HCT116 (cell line): ENCODE results near the gene PARP9.

Source experiments
- CTCF ChIP-seq, 3 experiments: fragments of 200-600 bp in 1 of 3; sonication (generic) in 1 of 3; IDR thresholded peaks in 2 of 3; conservative IDR thresholded peaks in 1 of 3; 2 replicates each; pipeline ENCODE4 v1.5.1; 2012 to 2017; ENCODE audit warnings: low read depth in 2 of 3, low read length in 2 of 3, antibody characterized with exemption in 1 of 3, borderline replicate concordance in 1 of 3, control low read depth in 1 of 3, mild to moderate bottlenecking in 1 of 3, mixed read lengths in 1 of 3, mixed run types in 1 of 3, moderate library complexity in 1 of 3; ENCODE audit not compliant: insufficient read depth in 1 of 3
- TF ChIP-seq, protein P1 (sequence below): IDR thresholded peaks from 2 replicates; pipeline ENCODE4 v1.6.1; 2012; ENCODE audit warnings: low read depth

DNA sequence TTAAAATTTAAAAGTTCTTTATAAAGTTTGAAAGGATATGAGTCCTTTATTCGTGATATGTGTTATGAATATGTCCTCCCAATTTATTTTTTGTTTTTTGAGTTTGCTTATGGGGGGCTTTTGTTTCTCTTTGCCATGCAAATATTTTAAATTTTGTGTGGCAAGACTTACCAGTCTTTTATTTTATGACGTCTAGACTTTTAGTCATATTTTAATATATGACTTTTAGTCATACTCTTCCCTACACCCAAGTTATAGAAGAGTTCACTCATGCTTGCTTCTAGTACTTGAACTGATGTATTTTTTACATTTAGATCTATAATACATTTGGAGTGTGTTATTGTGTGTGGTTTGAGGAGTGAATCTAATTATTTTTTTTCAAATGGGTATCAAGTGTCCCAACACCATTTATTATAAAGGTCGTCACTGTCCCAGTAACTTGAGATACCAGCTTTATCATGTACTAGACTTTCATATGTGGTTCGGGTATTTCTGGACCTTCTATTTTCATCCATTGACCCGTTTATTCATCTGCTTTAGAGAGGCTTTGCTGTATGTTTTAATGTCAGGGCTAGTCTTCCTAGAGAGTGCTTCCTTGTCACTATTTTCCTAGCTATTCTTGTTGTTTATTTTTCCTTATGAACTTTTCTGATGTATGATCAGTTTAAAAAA lies 14.1 kb upstream of the PARP9 start:
- TF ChIP-seq, protein P1, sequence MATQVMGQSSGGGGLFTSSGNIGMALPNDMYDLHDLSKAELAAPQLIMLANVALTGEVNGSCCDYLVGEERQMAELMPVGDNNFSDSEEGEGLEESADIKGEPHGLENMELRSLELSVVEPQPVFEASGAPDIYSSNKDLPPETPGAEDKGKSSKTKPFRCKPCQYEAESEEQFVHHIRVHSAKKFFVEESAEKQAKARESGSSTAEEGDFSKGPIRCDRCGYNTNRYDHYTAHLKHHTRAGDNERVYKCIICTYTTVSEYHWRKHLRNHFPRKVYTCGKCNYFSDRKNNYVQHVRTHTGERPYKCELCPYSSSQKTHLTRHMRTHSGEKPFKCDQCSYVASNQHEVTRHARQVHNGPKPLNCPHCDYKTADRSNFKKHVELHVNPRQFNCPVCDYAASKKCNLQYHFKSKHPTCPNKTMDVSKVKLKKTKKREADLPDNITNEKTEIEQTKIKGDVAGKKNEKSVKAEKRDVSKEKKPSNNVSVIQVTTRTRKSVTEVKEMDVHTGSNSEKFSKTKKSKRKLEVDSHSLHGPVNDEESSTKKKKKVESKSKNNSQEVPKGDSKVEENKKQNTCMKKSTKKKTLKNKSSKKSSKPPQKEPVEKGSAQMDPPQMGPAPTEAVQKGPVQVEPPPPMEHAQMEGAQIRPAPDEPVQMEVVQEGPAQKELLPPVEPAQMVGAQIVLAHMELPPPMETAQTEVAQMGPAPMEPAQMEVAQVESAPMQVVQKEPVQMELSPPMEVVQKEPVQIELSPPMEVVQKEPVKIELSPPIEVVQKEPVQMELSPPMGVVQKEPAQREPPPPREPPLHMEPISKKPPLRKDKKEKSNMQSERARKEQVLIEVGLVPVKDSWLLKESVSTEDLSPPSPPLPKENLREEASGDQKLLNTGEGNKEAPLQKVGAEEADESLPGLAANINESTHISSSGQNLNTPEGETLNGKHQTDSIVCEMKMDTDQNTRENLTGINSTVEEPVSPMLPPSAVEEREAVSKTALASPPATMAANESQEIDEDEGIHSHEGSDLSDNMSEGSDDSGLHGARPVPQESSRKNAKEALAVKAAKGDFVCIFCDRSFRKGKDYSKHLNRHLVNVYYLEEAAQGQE: no peak
- TF ChIP-seq CTCF (IDR thresholded peaks at IDR 0.05 in 2 of 3, conservative IDR thresholded peaks at IDR 0.05 in 1 of 3; ENCODE audit: borderline replicate concordance in 1 of 3, insufficient read depth in 1 of 3, low read depth in 2 of 3, low read length in 2 of 3): no peak
